HG03457 (cell line): ENCODE data around the gene C19orf85.

Experiments used
- ATAC-seq: cut with Tn5 transposase; IDR thresholded peaks from one replicate; pipeline ENCODE4 v1.9.1; 2021; ENCODE audit warnings: moderate number of reproducible peaks; ENCODE audit not compliant: unreplicated experiment

Gene C19orf85

DNA sequence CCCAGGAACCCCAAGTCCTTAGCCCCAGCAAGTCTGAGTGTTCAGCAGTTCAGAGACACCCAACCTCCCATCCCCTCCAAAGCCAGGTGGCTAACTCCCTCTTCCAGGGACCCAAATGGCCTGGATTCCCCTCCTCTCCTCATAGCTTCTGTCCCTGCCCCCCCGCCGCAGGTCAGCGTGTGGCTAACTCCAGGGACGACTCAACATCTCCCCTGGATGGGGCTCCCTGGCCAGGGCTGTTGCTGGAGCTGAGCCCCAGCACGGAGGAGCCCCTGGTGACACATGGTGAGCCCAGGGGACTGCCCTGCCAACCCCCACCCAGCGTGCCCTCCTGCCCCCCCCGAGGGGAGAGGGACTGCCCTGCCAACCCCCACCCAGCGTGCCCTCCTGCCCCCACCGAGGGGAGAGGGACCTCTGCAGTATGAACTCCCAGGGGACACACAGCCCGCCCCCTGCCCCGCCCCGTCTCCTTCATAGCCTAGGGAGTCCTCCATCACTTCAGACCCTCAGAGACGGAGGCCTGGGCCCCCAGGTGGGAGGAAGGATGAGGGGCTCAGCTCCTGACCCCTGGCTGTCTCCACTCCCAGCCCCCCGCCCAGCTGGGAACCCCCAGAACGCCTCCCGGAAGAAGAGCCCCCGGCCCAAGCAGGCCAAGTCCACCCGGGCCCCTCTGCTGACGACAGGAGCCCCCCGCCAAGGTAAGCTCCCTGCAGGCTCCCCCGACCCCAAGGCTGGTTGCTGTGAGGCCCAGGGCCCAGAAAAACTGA is 25.3 kb upstream of the C19orf85 start:
- no peak for ATAC-seq

DNA sequence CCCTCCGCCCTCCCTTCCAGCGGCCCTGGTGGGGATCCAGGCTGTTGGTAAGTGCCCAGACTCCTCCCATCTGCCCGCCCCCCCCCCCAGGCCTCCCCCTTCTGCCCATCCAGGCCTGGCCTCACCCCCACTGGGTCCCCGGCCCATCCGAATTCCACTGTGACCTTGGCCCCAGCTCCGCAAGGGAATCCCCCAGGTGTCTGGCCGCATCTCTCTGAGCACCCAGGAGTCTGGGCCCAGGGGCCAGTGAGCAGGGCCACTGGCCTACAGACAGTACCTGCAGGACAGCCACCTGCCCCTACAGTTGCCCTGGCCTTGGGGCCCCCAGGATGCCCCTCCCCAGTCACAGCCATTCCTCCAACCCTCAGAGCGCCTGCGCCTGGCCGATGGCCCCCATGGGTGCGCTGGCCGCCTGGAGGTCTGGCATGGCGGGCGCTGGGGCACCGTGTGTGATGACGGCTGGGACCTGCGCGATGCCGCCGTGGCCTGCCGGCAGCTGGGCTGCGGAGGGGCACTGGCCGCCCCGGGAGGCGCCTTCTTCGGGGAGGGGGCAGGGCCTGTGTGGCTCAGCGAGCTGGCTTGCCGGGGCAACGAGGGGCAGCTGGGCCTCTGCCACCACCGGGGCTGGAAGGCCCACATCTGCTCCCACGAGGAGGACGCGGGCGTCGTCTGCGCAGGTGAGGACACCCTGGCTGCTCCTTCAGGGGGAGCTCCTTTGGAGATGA is 24.6 kb upstream of the C19orf85 start:
- ATAC-seq: no peak

- no peak for ATAC-seq
Observed at GRCh38 chr19:55487924-55488687, 23.6 kb upstream of the C19orf85 start, which contains the start of gene SSC5D. TSS of gene SSC5D (plus strand) at chr19:55488436. CDS start at chr19:55488590, 154 bp downstream.

DNA sequence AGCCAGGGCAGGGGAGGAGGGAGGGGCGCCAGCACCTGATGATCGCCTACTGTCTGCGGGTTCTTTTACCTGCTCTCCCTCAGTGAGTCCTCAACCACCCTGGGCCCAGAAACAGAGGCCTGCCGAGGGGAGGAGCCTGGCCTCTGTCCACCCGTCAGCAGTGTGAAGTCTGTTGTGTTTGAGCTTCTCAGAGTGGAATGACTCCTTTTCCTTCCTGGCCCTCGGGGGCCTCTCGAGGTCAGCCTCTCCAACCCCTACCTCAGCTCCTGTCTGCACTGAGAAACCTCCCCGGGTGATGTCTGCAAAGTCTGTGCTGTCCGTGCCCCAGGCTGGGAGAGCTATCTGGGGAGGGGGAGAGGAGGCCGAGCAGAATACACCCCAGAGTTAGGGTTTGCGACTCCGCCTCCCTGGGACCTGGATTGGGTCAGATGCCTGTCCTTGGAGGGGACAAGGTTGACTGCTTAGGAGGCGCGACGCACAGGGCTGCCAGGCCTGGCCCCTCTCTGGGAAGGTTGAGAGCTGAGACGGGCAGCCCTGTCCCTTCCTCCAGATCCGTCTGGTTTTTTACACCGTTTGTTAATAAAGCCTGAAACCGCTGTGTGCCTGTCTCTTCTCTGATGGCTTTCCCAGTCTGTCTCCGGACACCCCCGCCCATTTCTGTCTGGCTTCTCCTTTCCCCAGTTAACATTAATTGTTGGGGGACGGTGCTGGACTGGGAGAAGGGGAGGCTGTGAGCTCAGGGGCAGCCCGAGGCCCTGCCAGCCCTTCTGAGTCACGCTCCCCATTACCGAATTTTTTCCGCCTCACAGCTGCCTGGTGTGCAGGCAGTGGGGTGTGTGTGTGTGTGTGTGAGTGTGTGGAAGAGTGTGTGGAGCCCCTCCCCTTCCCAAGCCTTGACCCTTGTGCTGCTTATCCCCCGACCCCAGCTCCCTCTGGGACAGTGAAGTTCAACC is 22.7 kb upstream of the C19orf85 start:
- no peak for ATAC-seq

DNA sequence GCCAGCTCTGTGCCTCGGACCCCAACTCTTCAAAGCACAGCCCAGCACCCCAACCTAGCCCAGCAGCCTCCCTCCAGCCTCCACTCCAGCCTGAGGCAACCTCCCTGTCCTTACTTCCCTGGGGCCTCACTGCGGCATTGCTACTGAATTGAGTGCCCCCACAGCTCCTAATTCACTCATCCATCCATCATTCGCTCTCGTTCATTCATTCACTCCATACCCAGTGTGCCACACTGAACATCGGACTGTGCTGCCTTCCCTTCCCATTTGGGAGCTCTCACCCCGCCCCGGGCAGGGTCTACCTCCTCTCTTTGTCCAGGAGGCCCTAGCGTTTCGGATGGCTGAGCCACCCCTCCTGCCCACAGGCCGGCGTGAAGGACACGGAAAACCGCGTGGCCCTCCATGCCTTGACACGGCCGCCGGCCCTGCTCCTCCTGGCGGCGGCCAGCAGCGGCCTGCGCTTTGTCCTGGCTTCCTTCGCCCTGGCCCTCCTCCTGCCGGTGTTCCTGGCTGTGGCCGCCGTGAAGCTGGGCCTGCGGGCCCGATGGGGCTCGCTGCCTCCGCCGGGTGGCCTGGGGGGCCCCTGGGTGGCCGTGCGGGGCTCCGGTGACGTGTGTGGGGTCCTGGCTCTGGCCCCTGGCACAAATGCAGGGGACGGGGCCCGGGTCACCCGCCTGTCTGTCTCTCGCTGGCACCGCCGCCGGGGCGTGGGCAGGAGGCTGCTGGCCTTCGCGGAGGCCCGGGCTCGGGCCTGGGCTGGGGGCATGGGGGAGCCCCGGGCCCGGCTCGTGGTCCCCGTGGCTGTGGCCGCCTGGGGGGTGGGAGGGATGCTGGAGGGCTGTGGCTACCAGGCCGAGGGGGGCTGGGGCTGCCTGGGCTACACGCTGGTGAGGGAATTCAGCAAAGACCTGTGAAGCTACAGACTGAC is 21.8 kb upstream of the C19orf85 start:
- ATAC-seq: no peak

DNA sequence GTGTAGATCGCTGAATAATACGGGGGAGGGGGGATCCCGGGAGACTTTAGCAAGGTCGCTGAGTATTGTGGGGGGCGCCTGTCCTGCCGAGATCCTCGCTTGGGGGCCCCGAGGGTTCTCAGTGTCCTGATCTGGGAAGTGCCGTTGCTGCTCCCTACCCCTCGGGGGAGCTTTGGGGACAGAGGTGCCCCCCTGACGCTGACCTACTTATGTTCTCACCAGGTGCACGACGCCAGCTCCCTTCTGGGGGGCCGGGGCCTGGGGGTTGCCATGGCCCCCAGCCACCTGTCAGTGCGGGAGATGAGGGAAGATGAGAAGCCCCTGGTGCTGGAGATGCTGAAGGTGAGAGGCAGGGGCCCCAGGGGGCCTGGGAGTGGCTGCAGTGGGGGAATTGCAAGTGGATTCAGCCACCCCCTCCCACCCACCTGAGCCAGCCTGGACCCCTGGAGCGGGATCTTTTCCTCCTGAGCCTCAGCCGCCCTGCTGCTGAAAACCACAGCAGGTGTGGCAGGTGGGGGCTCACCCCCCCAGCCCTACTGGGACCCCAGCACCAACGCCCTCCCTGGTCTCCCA is 21.0 kb upstream of the C19orf85 start:
- ATAC-seq: no peak

DNA sequence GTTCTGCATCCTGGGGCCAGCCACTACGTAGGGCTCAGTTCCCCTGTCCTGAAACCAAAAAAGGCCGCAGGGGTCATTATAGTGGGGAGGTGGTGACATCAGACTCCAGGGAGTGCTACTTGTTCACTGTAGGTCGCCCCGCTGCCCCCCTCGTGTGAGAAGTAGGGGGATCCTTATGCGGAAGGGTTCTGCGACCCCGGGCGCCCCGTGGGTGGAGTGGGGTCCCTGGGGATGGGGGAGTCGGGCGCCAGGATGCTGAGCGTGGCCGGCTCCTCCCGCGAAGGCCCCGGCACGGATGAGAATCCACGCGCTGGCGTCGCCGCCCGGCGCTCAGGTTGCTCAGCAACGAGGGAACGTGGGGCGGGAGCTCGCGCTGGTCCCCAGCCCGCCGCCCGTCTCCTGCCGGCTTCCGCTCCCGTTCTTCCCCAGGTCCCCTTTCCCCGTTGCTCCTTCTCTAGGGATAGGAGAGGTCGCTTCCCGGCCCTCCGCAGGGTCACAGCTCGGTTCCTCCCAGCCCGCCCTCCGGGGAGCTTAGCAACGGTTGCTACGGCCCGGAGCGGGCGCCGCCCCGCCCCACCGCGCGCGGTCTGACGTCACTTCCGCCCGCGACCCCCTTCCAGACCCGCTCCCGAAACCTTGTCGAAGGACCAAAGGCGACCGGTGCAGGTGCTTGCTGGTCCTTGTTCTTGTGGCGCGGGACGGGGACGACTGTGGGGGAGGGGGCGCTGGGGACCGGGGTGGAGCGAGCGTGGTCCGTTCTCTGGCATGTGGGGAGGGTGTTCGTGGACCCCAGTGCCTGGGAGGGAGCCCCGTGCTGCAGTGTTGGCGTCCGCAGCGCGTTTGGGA is 20.3 kb upstream of the C19orf85 start, which contains the start of gene NAT14:
Gene NAT14, plus strand, starts transcription at position 596 of the 846 bp plus-strand sequence. CDS start 521 bp downstream, outside the sequence.
- no peak for ATAC-seq

DNA sequence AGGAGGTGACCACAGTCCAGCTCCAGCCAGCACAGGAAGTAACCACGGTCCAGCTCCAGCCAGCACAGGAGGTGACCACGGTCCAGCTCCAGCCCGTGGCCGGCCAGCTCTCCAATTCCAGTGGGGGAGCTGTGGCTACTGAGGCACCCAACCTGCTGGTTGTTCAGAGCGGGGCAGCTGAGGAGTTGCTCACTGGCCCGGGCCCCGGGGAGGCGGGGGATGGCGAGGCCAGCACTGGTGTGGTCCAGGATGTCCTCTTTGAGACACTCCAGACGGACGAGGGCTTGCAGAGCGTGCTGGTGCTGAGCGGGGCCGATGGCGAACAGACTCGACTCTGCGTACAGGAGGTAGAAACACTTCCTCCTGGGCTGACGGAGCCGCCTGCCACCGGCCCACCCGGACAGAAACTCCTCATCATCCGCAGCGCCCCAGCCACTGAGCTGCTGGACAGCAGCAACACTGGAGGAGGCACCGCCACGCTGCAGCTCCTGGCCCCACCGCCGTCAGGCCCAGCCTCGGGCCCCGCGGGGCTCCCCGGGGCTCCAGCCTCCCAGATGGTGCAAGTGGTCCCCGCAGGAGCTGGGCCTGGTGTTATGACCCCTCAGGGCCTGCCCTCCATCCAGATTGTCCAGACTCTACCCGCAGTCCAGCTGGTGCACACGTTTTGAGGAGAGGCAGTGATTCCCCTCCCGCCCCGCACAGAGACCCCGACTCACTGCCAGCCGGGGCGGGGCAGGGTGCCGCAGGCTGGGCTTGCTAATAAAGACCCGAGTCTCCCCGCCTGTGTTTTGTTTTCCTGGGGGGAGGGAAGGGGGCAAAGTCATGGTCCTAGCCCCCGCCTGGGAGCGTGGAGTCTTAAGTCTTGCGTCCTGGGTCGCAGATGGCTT is 19.4 kb upstream of the C19orf85 start:
- no peak for ATAC-seq

- no peak for ATAC-seq
Observed at GRCh38 chr19:55482967-55483705, 18.6 kb upstream of the C19orf85 start.

DNA sequence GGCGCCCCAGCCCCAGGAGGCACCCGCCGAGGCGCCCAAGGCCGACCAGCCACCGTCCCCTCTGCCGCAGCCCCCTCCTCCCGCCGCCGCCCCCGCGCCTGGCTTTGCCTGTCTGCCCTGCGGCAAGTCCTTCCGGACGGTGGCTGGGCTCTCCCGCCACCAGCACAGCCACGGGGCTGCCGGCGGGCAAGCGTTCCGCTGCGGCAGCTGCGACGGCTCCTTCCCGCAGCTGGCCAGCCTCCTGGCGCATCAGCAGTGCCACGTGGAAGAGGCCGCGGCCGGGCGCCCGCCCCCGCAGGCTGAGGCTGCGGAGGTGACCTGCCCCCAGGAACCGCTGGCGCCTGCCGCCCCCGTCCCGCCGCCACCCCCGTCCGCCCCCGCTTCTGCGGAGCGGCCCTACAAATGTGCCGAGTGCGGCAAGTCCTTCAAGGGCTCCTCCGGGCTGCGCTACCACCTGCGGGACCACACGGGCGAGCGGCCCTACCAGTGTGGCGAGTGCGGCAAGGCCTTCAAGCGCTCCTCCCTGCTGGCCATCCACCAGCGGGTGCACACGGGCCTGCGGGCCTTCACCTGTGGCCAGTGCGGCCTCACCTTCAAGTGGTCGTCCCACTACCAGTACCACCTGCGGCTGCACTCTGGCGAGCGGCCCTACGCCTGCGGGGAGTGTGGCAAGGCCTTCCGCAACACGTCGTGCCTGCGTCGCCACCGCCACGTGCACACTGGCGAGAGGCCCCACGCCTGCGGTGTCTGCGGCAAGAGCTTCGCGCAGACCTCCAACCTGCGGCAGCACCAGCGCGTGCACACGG is 17.8 kb upstream of the C19orf85 start:
- ATAC-seq: no peak

- no peak for ATAC-seq
Observed at GRCh38 chr19:55481794-55482155, 17.2 kb upstream of the C19orf85 start.

DNA sequence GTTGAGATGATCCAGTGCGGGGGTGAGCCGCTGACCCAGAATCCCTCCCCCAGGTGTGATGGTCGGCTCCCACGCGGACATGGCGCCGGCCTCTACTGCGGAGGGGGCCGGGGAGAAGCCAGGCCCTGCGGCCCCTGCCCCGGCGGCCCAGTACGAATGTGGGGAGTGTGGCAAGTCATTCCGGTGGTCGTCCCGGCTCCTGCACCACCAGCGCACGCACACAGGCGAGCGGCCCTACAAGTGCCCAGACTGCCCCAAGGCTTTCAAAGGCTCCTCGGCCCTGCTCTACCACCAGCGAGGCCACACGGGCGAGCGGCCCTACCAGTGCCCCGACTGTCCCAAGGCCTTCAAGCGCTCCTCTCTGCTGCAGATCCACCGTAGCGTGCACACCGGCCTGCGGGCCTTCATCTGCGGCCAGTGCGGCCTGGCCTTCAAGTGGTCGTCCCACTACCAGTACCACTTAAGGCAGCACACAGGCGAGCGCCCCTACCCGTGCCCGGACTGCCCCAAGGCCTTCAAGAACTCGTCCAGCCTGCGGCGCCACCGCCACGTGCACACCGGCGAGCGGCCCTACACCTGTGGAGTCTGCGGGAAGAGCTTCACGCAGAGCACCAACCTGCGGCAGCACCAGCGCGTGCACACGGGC is 16.7 kb upstream of the C19orf85 start:
- ATAC-seq: no peak

- ATAC-seq: no peak
Observed at GRCh38 chr19:55479451-55480230, 15.1 kb upstream of the C19orf85 start.

DNA sequence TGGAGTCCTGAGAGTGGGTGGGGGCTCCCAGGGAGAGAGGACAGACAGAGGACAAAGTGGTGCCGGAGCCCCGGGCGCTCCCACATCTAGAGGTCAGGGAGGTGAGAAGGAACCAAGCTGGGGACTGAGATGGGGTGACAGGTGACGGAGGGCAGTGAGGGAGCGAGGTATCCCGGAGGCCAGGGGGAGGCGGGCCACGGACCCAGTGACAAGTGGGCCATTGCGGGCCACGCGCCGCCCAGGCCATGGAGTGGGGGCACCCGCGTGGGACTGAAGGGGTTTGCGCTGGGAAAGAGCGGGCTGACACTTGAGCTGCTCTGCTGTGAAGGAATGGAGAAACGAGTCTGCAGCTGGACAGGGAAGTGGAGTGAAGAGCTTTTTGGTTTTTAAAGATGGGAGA is 14.5 kb upstream of the C19orf85 start:
- ATAC-seq: no peak
